ACHN (cell line): ENCODE data around the gene CCDC197.

Experiments used
- DNase-seq: peaks from one replicate; pipeline ENCODE4 v3.0.0-alpha.2; 2015
- in situ Hi-C: cut with HindIII; loops from 2 replicates; pipeline ENCODE4 v1.10.0; 2017; ENCODE audit warnings: low sequenced_read_pairs, low pct_ligation_motif_present, low pct_unique_long_range_greater_than_20kb

Gene CCDC197

DNA sequence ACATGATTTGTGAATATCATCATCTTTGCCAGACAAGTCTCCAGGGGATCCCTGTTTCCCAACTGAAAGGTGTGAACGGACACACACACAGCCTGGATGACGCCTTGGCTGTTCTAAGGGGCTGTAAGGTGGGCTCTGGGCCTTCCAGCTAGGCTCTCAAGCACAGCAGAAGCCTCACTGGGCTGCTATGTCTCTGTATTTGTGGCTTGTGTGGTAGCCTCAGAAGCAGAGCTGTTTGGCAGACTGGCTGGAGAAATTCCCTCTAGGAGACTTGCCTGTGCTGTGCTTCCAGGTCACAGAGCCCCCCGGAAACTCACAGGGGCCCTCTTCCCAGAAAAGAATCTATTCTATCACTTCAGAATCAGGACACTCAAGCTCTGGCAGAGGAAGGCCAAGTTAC, 50.5 kb downstream of the CCDC197 start:
- DNase-seq, result no peak
- in situ Hi-C loops, result no loop called here

DNA sequence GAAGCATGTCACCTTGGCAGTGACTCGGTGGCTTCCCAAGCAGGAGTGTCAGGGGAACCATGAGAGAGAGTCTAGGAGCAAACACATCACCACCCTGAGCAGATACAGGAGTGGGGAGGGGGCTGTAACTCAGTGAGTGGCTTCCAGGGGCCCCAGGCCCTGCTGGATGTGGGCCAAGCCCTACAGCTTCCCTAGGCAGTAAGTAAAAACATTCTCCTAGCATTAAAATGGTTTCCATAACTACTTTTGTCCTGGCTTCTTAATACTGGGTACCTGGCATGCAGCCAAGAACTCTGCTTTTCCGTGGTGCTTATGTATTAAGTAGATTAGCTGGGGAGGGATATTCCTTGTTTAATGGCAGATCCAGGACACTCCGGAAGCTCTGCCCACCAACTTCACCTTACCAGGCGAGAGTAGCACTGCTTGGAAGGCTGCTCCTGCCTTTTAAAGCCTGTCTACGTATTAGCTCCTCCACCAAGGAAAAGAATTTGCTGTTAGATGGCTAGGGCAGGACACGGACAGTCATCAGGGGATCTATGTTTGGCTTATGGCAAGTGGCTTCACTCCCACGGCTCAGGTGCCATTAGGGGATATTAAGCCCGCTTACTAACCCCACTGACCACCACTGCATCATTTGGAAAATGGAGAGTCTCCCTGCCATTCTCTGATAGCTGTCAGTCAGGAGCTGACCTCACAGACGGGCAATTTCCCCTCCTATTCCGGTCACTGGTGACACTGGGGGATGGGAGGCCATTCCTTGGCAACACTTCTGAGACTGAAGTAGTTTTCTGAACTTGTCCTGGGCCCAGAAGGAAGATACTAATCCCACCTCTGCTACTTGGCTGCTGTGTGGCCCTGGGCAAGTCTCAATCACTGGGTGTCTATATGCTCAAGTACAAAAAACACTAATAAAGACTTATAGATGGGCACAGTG, 51.9 kb downstream of the CCDC197 start:
- in situ Hi-C loops, result no loop called here
- DNase-seq, result no peak

- in situ Hi-C loops, result no loop called here
- DNase-seq, result no peak
Measured at GRCh38 chr14:94049625-94050023, 52.5 kb downstream of the CCDC197 start.

DNA sequence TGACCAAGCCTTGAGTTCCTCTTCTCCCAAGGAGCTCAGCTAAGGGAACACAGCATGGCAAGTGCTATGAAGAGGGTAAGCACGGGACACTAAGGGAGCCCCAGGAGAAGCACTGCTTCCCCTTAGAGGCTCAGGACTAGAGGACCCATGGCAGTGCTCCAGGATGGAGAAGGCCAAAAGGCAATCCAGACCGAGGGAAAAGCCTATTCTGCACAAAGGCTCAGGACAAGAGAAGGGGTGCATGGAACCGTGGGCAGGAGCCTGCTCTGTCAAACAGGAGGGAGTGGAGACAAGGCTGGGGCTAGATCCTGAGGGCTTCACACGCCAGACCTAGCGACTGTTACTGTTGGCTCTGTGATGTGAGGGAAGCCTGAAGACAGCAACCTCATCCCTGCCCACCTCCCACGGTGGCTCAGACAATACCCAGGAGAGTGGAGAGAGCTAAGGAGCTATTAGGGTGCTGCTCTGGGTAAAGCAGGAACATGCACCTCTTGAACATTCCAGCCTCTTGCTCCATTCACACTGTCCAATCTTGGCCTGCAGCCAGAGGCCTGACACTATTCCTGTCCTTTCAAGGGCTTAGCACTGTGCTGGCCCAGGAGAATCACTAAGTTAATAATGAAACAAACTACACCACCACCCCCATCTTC, 53.3 kb downstream of the CCDC197 start:
- in situ Hi-C loops, result no loop called here

DNA sequence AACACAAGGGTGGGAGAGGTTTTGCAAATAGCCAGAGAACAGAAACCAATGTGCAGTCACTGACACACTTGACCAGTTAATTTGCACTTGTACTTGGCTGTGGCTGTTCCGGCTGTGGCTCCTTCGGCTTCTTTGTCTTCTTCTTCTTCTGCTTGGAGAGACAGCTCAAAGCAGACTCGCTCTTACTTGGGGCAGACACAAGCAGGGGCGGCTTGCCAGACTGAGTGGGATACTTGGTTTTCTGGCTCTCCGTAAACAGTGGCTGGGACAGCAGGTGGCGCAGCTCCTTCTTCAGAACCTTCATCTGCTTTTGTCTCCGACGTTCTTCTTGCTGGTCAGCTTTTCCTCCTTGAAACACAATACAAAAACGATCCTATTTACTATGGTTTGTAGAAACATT, 54.0 kb downstream of the CCDC197 start:
- in situ Hi-C loops, result no loop called here

More for the DNA sequence above, 53.3 kb downstream of the CCDC197 start:
- peak; percentile 16 for DNase-seq

DNA sequence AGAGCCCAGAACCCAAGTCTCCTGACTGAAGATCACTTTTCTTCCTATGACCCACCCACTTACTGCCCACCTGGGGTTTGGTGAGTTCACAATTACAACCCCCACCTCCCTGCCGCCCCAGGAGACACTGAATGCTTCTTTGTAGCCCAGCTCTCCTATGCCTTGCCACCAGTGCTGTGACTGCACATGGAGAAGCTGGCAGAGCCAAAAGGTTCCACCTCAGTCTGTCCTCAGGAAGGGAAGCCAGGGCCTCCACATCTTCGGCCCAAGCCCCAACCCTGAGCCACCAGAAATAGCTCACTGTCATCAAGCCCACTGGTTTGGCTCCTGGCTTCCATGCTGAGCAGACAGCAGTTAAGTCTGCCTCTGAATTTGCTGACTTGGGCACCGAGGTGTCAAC, 54.7 kb downstream of the CCDC197 start:
- in situ Hi-C loops, result no loop called here

More for the DNA sequence above, 54.0 kb downstream of the CCDC197 start:
- peak; percentile 27 for DNase-seq

GRCh38 chr14:94052199-94052598, 55.1 kb downstream of the CCDC197 start:
- in situ Hi-C loops, result no loop called here
- DNase-seq, result no peak

More for the DNA sequence above, 54.7 kb downstream of the CCDC197 start:
- no peak for DNase-seq

DNA sequence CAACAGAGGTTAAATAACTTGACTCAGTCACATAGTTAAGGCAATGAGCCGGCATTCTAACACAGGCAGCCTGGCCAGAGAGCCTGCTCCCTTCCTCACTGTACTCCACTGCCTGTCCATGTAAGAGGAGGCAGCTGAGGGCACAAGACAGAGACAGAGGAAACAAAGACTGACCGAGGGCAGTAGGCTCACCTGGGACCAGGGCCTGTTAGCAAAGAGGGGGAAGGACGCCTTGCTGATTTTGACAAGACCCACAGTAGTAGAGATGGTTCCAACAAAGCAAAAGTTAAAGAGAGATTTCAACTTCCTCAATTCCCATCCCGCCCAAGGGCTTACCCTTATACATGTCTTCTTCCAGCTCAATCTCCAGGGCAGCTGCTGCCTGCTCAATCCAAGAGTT, 55.6 kb downstream of the CCDC197 start:
- in situ Hi-C loops, result no loop called here
- no peak for DNase-seq

GRCh38 chr14:94054401-94054800, 57.3 kb downstream of the CCDC197 start:
- no peak for DNase-seq
- in situ Hi-C loops, result no loop called here

- in situ Hi-C loops, result no loop called here
Measured at GRCh38 chr14:94054936-94055335, 57.8 kb downstream of the CCDC197 start.

GRCh38 chr14:94056579-94057308, 59.6 kb downstream of the CCDC197 start:
- DNase-seq, result no peak
- in situ Hi-C loops, result no loop called here

More at GRCh38 chr14:94054936-94055335, 57.8 kb downstream of the CCDC197 start:
- DNase-seq, result no peak

DNA sequence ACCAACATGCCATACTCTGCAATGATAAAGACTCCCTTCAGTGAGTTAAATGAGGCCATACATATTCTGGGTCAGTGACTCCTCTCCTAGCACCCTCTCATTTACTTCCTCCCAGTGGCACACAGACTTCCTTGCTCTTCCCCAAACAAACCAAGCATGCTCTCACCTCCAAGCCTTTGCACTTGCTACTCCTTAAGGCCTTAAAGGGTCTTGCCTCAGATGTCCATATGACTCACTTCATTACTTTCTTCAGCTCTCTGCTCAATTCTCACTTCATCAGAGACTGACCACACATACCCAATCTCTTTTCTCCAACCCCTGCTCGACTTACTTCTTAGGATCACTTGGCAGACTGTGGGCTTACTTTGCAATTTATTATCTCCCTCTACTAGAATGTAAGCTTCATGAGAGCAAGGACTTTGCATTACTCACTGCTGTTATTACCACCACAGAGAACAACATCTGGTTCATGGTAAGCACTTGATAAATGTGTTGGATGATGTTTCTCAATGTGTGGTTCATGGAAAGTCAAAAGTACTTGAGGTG, 61.1 kb downstream of the CCDC197 start:
- in situ Hi-C loops, result no loop called here
- no peak for DNase-seq
